Pulmonary artery endothelial cell (primary cell): ENCODE measurements around the gene WDR70. TPM values are rescaled to one million over a fixed set of nuclear protein-coding genes. Genes with fewer than 3 reads are reported as not detected.
"Not testable (repeated sequence)": the region's sequence is repeated elsewhere in the genome, so short reads cannot be mapped to it uniquely, and the experiment has no call there.

Experiments used
- DNase-seq: peaks from one replicate; pipeline ENCODE4 v3.0.0-alpha.2; 2011; ENCODE audit warnings: low read depth, low spot score
- total RNA-seq: library from RNA; depleted of rRNA; stranded (reverse); fragments of >200 nt; gene quantifications from 2 replicates; pipeline ENCODE4 v1.2.3, GENCODE V29; 2014

The WDR70 gene
- total RNA-seq, 1 donor from 2014 or later = 35.9 TPM

DNA sequence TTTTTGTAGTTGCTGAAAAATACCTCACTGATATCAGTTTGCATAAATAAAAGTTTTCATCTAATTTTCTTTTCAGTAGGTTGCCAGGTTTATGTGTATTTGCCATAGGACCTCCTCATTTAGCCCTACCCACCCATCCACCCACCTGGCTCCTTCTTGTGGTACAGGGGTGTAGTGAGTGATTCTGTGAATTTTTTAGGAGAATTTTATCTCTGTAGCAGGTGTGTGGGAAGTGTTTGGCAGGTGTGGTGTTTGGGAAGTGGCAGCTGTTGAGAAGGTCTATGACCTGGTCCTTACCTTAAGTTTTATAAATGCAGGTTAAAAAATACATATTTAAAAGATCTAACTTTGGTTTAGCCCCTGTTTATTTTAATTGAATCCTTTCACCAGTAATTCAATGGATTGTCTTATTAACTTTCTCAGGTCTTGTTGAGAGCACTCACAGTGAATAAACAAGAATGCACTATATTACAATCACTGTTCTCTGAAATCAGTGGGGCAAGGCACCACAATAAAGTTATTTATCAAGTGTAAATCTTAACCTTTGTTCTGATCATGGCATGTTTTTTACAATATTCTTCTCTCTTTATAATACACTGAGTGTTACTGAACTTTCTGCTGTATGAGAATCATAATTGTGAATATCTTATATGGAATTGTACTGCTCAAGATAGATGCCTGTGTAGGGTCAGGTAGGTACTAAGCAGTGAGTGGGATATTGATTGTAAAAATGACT lies 189.1 kb downstream of the WDR70 start:
- no peak for DNase-seq

DNA sequence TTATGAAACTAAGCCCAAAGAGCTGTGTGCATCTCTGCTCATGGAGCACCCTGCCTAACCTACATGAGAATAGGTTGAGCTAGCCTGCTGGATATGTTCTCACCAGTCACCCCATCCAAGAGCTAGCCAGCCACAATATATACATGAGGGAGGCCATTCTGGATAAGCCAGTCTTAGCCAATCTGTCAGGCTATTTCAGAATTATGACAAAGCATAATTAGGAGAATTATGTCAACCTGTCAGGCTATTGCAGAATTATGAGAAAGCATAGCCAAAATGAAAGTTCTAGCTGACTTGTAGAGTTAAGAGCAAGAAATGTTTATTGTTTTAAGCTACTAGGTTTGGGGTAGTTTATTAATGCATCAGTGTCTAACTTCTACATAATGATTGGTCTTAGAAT lies 189.8 kb downstream of the WDR70 start:
- no peak for DNase-seq

GRCh38 chr5:37569466-37569865 lies 190.3 kb downstream of the WDR70 start:
- DNase-seq = no peak

DNA sequence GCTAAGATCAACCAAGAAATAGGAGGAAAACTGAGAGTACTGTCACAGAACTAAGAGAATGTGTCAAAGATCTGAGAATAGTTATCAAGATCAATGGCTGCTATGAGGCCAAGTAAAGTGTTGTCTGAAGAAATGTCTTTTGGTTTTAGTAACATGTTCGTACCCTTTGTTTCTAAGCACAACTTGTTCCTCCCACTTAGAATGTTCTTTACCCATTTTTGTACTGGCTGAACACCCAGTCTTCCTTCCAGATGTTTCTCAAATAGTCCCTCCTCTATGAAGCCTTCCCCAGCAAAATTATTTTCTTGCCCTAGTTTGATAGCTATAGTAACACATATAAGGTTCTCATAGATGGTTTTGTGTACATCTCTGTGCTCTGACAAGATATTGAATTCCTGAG lies 191.5 kb downstream of the WDR70 start:
- DNase-seq = no peak

DNA sequence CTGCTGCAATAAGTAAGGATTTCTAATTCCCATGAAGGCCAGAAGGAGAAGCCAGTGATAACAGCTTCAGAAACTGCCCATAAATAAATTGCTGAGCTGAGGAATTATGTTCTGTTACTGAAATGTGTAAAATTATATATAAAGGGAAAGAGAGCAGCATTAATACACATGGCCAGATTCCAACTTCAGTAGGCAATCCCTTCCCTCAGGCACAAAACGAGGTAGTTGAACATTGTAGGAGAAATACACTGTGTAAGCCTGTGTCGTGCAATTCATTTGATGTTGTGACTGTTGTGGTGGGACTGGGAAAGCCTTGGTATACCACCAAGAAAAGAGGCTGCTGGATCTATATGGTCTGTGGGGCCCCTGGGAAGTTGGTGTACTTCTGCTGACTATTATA lies 192.9 kb downstream of the WDR70 start:
- no peak for DNase-seq

DNA sequence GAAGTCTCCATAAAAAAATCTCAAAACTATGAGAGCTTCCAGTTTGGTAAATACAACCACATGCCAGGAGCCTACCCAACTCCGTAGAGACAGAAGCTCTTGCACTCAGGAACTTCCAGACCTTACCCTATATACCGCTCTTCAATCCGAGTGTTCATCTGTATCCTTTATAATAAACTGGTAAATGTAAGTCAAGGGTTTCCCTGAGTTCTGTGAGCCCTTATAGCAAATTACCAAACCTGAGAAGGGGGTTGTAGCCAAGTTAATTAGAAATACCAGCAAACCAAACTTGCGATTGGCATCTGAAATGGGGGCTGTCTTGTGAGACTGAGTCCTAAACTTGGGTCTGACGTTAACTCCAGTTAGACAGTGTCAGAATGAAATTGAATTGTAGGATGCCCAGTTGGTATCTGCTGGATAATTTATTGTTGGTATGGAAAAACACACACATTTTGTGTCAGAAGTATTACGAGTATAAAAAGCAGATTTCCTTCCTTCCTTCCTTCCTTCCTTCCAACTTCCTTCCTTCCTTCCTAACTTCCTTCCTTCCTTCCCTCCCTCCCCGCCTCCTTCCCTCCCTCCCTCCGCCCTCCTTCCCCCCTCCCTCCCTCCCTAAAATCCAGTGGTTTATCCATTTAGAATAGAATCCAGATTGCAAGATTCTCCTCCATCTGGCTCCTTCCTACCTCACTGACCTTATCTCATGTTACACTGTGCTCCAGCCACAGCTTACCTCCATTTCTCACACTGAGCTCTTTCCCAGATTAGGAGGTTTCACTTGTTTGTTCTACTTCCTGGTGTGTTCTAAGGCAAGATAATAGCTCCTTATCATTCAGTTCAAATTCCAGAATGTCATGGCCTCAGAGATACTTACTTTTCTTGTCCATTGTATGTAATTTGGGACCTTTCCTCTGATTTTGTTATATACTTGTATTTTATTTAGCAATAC lies 196.7 kb downstream of the WDR70 start:
- DNase-seq = no peak

GRCh38 chr5:37576552-37576951 lies 197.4 kb downstream of the WDR70 start:
- no peak for DNase-seq

DNA sequence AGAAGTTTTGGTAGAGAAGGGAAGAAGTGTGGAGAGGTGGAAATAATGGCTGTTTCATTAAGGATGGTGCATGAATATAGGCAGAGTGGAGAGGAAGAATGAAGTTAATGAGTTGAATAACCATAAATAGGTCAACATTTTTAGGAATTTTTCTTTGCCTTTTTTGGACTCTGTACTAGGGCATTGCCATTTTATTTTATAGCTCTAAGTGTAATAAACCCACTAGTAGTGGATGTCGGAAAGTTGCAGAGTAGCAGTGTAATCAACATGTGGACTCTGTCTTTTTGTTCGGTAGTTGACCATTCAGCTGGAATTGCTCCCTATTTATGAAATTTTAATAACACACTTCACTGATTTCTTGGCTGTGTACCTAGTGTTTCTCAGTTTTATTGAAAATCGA lies 199.1 kb downstream of the WDR70 start:
- no peak for DNase-seq

- no peak for DNase-seq
Observed at GRCh38 chr5:37580106-37580505, 201.0 kb downstream of the WDR70 start.

DNA sequence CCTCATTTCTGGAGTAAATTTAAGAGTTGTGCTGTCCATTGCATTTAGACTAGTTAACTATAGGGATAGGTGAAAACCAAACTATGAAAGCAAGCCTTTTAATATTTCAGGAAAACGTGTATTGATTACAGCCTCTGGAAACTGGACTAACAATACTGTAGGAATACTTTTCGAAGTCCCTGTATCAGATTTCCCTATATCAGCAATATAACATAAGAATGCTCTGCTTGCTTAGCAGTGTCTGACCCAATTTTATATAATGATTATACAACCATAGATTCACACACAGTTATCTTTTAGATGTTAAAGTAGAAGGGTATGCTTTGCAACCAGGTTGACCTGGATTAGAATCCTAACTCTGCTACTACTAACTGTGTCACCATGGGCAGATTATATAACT lies 203.1 kb downstream of the WDR70 start:
- DNase-seq = no peak

- DNase-seq = not testable (repeated sequence)
Observed at GRCh38 chr5:37593292-37593691, 214.2 kb downstream of the WDR70 start.

DNA sequence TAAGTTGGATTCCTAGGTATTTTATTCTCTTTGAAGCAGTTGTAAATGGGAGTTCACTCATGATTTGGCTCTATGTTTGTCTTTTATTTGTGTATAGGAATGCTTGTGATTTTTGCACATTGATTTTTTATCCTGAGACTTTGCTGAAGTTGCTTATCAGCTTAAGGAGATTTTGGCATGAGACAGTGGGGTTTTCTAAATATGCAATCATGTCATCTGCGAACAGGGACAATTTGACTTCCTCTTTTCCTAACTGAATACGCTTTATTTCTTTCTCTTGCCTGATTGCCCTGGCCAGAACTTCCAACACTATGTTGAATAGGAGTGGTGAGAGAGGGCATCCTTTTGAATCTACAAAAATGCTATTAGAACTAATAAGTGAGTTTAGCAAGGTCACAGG lies 215.7 kb downstream of the WDR70 start:
- DNase-seq = not testable (repeated sequence)

DNA sequence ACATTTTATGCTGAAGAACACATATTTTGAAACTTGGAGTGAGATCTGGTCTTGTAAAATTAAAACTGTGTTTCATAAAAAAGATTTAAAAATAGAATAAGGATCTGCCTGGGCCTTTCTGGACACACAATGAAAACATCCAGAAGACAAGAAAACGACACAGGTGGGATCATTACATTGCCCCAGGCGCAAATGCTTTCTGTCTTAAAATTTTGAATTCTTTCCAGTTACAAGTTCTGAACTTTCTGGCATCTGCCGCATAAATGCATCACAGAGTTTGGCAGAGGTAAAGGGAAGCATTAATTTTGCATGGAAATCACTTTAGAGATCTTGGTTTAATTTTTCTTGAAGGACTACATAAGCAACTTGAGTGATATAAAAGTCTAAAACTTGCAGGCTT lies 219.6 kb downstream of the WDR70 start:
- DNase-seq = no peak

GRCh38 chr5:37601163-37601562 lies 222.0 kb downstream of the WDR70 start:
- no peak for DNase-seq

- no peak for DNase-seq
Observed at GRCh38 chr5:37603072-37603471, 224.0 kb downstream of the WDR70 start.

- no peak for DNase-seq
Observed at GRCh38 chr5:37604290-37604689, 225.2 kb downstream of the WDR70 start.

- no peak for DNase-seq
Observed at GRCh38 chr5:37606148-37606547, 227.0 kb downstream of the WDR70 start.

GRCh38 chr5:37606632-37607248 lies 227.6 kb downstream of the WDR70 start:
- no peak for DNase-seq

DNA sequence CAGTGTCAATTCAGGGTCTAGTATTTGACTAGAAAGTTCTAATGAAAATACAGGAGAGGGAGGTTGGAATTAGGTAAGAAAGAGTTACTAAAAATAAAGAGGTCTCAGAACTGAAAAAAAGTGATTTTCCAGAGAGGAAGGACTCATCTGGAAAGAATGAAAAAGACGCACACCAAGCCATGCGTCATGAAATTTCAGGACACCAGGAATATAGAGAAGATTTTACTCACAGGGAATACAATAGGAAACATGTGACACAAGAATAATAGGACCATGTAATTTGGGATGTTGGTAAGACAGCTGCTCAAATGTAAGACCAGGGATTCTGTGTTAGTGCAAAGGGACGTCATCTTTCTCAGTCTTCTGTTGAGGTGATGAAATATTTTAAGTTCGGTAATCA lies 236.1 kb downstream of the WDR70 start:
- DNase-seq = no peak

GRCh38 chr5:37619353-37619752 lies 240.2 kb downstream of the WDR70 start:
- DNase-seq = no peak

GRCh38 chr5:37622354-37622753 lies 243.2 kb downstream of the WDR70 start:
- not testable (repeated sequence) for DNase-seq

DNA sequence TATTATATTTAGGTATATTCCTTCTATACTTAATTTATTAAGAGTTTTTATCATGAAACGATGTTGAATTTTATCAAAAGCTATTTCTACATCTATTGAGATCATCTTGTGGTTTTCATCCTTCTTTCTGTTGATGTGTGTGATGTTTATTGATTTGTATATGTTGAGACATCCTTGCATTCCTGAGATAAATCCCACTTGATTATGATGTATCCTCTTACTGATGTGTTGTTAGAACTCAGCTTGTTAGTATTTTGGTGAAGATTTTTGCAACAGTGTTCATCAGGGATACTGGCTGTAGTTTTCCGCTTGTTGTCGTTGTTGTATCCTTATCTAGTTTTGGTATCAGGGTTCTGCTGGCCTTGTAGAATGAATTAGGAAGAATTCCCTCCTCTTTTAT lies 247.1 kb downstream of the WDR70 start:
- DNase-seq = no peak
